Type B pancreatic cell (in vitro differentiated cells): ENCODE results near the gene CTBP2. TPM values are rescaled to one million over a fixed set of nuclear protein-coding genes. Genes with fewer than 3 reads are reported as not detected.

Source experiments
- DNase-seq: peaks from one replicate; pipeline ENCODE4 v3.0.0; 2021; ENCODE audit warnings: mixed read lengths; ENCODE audit not compliant: unreplicated experiment; ENCODE audit errors: extremely low spot score
- H3K27ac Mint-ChIP-seq: 2 replicates; pipeline ENCODE4 v1.8.0; 2021; ENCODE audit warnings: mild to moderate bottlenecking, mixed read lengths
- H3K27me3 Mint-ChIP-seq: 2 replicates; pipeline ENCODE4 v1.8.0; 2021; ENCODE audit warnings: mixed read lengths
- H3K36me3 Mint-ChIP-seq: 2 replicates; pipeline ENCODE4 v1.8.0; 2021; ENCODE audit warnings: mixed read lengths
- H3K4me1 Mint-ChIP-seq: one replicate; pipeline ENCODE4 v1.8.0; 2021; ENCODE audit warnings: mixed read lengths; ENCODE audit not compliant: unreplicated experiment
- H3K4me3 Mint-ChIP-seq: 2 replicates; pipeline ENCODE4 v1.8.0; 2021; ENCODE audit warnings: mild to moderate bottlenecking, mixed read lengths
- H3K9me3 Mint-ChIP-seq: 2 replicates; pipeline ENCODE4 v1.8.0; 2021; ENCODE audit warnings: mixed read lengths
- CTCF ChIP-seq: fragments of 200-600 bp; sonication (generic); conservative IDR thresholded peaks from 2 replicates; pipeline ENCODE4 v1.5.0; 2021; ENCODE audit warnings: antibody characterized with exemption, mild to moderate bottlenecking
- microRNA-seq: library from miRNA; unstranded; fragments of <30 nt; microRNA quantifications from one replicate; pipeline ENCODE4, GENCODE V29; 2020
- total RNA-seq: library from RNA; stranded (reverse); gene quantifications from 2 replicates; pipeline ENCODE4 v1.2.1, GENCODE V29; 2021; ENCODE audit warnings: low replicate concordance

Gene CTBP2
- total RNA-seq, 1 donor from 2014 or later, result 113 TPM

GRCh38 chr10:124939290-124939689 is 221.1 kb downstream of the CTBP2 start:
- Mint-ChIP-seq H3K36me3 (peaks cover 8% of the 10 kb centered on the region), H3K4me1 (peaks cover 25% of the 10 kb centered on the region), H3K27me3 (no peaks in the 10 kb centered on the region), H3K4me3 (no peak overlapping the region), H3K9me3 (no peaks in the 10 kb centered on the region), H3K27ac (no peak overlapping the region)
- no peak for DNase-seq
- TF ChIP-seq CTCF, result no peak

GRCh38 chr10:124936813-124937212 is 223.6 kb downstream of the CTBP2 start:
- no peaks in the 10 kb centered on the region for H3K27me3 Mint-ChIP-seq
- no peaks in the 10 kb centered on the region for H3K9me3 Mint-ChIP-seq
- no peak overlapping the region for H3K27ac Mint-ChIP-seq
- H3K4me3 Mint-ChIP-seq, result no peak overlapping the region
- TF ChIP-seq CTCF, result no peak
- H3K36me3 Mint-ChIP-seq, result peaks cover 7% of the 10 kb centered on the region
- DNase-seq, result no peak
- H3K4me1 Mint-ChIP-seq, result peaks cover 12% of the 10 kb centered on the region

- peaks cover 12% of the 10 kb centered on the region for H3K4me1 Mint-ChIP-seq
- TF ChIP-seq CTCF, result no peak
- peaks cover 10% of the 10 kb centered on the region for H3K36me3 Mint-ChIP-seq
- H3K27ac Mint-ChIP-seq, result no peak overlapping the region
- H3K27me3 Mint-ChIP-seq, result no peaks in the 10 kb centered on the region
- H3K4me3 Mint-ChIP-seq, result no peak overlapping the region
- H3K9me3 Mint-ChIP-seq, result no peaks in the 10 kb centered on the region
- DNase-seq, result no peak
Measured at GRCh38 chr10:124935946-124936345, 224.4 kb downstream of the CTBP2 start.

Small RNA genes within 50 kb of the gene (microRNA-seq; reads per million reads assigned to microRNA genes)
- gene MIR4296, result not detected

Other genes starting within 250 kb of the CTBP2 start
- gene ZRANB1, start 218.4 kb downstream of the CTBP2 start, total RNA-seq, result 18.8 and 24.5 TPM in 2 replicates